Measurements from ENCODE around the gene IKZF3.
"Not testable (repeated sequence)": the region's sequence is repeated elsewhere in the genome, so short reads cannot be mapped to it uniquely, and the experiment has no call there.

IKZF3 gene

GRCh38 chr17:39754161-39754957, 109.8 kb downstream of the IKZF3 start:
- peak; percentile 99 for DNase-seq

- peak; percentile 83 for DNase-seq
Measured at GRCh38 chr17:39753514-39754160, 110.5 kb downstream of the IKZF3 start.

DNA sequence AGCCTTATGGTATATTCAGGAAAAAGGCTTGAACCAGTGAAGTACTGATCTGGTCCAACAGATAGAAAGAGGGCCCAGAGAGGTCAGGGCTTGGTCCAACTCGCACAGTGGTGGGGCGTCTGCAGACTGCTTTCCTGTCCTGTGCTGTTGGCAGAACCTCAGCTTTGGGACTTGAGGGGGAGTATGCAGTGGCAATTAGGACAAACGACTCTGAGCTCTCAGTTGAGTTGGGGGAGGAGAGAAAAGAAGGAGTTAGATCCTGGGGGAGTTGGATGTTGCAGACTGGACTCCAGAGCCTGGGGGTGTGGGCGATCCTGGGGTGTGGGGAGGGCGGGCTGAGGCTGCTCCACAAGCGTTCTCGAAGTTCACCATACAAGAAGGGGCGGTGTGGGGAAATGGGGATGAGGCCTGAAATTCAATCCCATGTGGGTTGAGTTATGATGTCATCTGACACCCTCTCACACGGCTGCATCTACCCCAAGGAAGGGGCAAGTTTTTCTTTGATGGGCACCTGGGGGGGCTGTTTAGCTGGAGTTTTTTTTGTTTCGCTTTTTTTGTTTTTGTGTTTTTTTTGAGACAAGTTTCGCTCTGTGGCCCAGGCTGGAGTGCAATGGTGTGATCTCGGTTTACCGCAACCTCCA, 111.8 kb downstream of the IKZF3 start:
- DNase-seq, result no peak

DNA sequence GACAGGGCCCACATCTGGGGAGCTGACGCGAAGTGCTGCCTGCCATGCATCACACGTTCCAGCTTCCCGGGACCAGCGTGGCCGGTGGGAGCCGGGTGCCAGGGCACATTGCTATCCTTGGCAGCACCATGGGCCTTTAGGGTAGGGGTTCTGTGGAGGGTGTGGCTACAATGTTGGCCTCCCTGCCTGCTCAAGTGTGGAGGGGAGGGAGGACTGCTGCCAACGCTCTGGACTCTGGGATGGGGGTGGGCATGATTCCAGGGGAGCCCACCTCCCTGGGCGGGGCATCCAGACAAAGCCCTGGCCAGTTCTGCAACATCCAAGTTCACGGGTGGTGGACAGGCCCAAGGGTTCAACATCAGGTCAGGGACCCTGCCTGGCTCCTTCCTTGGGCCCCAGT, 112.5 kb downstream of the IKZF3 start:
- DNase-seq, result no peak

DNA sequence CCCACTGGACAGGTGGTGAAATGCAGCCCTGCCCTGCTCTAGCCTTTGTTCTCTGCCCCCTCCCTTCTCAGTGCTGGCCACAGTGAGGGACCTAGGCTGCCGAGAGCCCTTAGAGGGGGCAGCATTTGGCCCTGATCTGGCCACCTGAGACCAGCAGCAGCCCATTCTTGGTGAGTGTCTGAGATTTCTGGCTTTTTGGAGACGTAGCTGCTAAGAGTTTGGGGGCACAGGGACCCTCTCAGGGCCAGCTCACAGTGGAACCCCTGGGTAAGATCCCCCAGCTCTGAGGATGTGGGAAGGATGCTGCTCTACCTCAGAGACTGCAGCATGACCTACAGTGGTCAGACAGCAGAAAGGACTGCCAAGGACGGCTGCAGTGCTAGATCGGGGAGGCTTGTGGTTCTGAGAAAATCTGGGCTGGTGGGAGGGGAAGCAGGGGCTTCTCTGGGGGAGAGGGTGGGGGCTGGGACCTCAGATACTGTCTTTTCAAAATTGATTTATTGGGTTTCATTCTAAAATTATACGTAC, 113.0 kb downstream of the IKZF3 start:
- no peak for DNase-seq

- DNase-seq, result no peak
Measured at GRCh38 chr17:39750131-39751015, 113.7 kb downstream of the IKZF3 start.

- not testable (repeated sequence) for DNase-seq
Measured at GRCh38 chr17:39748444-39749034, 115.6 kb downstream of the IKZF3 start.

GRCh38 chr17:39747745-39748144, 116.4 kb downstream of the IKZF3 start:
- no peak for DNase-seq

- DNase-seq, result no peak
Measured at GRCh38 chr17:39746145-39746461, 118.0 kb downstream of the IKZF3 start.

DNA sequence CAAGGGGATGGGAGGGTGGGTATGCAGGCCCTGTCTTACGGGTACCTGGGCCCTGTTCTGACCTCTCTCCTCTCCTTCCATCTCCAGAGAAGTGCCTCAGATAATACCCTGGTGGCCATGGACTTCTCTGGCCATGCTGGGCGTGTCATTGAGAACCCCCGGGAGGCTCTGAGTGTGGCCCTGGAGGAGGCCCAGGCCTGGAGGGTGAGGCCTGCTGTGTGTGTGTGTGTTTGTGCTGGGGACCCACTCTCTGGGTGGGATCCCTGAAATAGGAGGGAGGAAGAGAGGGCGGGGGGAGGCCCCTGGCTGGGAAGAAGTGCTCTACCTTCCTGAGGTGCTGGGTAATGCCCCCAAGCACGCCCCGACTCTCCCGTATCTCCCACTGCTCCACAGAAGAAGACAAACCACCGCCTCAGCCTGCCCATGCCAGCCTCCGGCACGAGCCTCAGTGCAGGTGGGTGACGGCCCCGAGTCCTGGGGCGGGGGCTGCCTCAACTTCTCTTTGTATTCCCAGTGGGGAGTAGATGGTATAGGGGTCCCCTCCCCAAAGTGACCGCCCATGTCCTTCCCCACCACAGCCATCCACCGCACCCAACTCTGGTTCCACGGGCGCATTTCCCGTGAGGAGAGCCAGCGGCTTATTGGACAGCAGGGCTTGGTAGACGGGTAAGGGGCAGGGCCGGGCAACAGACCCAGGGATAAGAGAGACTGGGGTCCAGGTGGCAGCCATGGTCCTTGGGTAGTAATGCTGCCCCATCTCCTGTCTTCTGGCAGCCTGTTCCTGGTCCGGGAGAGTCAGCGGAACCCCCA, 118.6 kb downstream of the IKZF3 start:
- DNase-seq, result no peak

- no peak for DNase-seq
Measured at GRCh38 chr17:39744836-39745215, 119.3 kb downstream of the IKZF3 start.

GRCh38 chr17:39744075-39744835, 119.9 kb downstream of the IKZF3 start:
- DNase-seq, result no peak

- DNase-seq, result no peak
Measured at GRCh38 chr17:39742856-39743436, 121.2 kb downstream of the IKZF3 start.

DNA sequence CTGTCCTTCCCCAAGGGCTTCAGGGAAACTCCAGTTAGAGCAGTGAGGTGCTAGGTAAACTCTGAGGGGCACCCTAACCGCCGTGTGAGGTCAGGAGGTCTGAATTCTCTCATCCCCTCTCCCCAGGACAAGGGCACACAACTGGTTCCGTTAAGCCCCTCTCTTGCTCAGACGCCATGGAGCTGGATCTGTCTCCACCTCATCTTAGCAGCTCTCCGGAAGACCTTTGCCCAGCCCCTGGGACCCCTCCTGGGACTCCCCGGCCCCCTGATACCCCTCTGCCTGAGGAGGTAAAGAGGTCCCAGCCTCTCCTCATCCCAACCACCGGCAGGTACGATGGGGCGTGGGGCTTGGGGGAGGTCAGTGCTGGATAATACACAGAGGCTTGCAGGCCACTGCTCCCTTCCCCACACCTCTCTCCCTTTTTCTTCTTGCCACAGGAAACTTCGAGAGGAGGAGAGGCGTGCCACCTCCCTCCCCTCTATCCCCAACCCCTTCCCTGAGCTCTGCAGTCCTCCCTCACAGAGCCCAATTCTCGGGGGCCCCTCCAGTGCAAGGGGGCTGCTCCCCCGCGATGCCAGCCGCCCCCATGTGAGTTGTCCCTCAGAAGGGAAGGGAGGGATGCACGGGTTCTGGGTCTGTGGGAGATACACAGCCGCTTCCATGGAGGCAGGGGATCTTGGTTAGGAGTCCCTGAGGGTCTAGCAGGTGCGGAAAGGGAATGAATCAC, 121.8 kb downstream of the IKZF3 start:
- no peak for DNase-seq

GRCh38 chr17:39740357-39741111, 123.6 kb downstream of the IKZF3 start:
- DNase-seq, result no peak

DNA sequence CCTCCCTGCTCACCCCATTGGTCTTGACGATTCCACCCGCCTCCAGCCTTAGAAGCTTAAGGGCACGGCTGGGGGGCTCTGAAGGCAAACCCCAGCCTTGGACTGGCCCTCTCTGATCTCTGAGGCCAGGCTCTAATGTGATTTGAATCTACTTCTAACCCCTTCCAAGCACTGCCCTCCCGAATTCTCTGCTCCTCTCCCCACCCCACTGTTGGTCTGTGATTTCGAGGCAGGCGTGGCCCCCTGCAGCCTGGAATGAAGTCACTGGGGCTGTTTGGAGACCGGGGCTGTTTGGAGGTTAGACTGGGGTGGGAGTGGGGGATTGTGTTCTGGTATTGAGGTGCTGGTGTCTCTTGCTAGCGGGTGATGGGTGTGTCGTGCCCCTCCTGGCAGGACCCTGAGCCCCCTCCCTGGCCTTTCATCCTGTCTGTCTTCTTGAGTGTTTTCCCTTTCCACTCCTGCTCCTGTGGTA, 124.2 kb downstream of the IKZF3 start:
- no peak for DNase-seq

- no peak for DNase-seq
Measured at GRCh38 chr17:39738983-39739884, 124.9 kb downstream of the IKZF3 start.

DNA sequence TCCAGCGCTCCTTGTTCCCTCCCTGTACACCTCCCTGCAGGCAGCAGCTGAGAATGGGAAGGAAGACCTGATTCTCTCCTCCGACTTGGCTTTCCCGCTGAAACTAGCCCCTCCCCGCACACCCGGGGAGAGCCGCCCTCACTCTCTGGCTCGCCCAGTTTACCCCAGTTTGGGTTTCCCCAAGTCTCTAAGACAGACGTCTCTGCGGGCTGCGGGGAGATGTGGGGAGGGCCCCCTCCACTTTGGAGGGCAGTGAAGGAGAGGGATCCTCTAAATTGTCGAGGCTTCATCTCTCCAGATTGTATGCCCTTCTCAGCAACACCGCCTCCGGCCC, 125.6 kb downstream of the IKZF3 start:
- peak; percentile 64 for DNase-seq
